Effector CD4-positive, alpha-beta T cell (primary cell): ENCODE data around the gene LGALS12.
A peak's percentile ranks its signal among the peaks of the same experiment; 100 is the strongest.
"Not testable (repeated sequence)": the region's sequence is repeated elsewhere in the genome, so short reads cannot be mapped to it uniquely, and the experiment has no call there.

Experiments
- DNase-seq: peaks from one replicate; pipeline ENCODE4 v3.0.0-alpha.2; 2020

Gene LGALS12

GRCh38 chr11:63534895-63535461 is 29.1 kb downstream of the LGALS12 start:
- DNase-seq = no peak

GRCh38 chr11:63535734-63536133 is 29.9 kb downstream of the LGALS12 start:
- DNase-seq = no peak

- DNase-seq = peak; percentile 17
These were observed 30.9 kb downstream of the LGALS12 start, which contains the start of gene PLAAT4 for GRCh38 chr11:63536669-63537292. TSS of gene PLAAT4 (plus strand) at chr11:63536808. CDS start at chr11:63536869, 61 bp downstream.

- no peak for DNase-seq
These were observed 31.6 kb downstream of the LGALS12 start for GRCh38 chr11:63537293-63538101.

- DNase-seq = not testable (repeated sequence)
These were observed 36.6 kb downstream of the LGALS12 start for GRCh38 chr11:63542506-63542905.

GRCh38 chr11:63543711-63544110 is 37.8 kb downstream of the LGALS12 start:
- DNase-seq = no peak

- no peak for DNase-seq
These were observed 41.2 kb downstream of the LGALS12 start for GRCh38 chr11:63547061-63547460.

GRCh38 chr11:63548178-63548577 is 42.3 kb downstream of the LGALS12 start:
- no peak for DNase-seq

GRCh38 chr11:63549411-63549810 is 43.5 kb downstream of the LGALS12 start:
- DNase-seq = no peak

- DNase-seq = not testable (repeated sequence)
These were observed 44.3 kb downstream of the LGALS12 start for GRCh38 chr11:63550156-63550700.

GRCh38 chr11:63551091-63551888 is 45.4 kb downstream of the LGALS12 start:
- DNase-seq = no peak

GRCh38 chr11:63551889-63552266 is 46.0 kb downstream of the LGALS12 start:
- DNase-seq = no peak

GRCh38 chr11:63552921-63553320 is 47.0 kb downstream of the LGALS12 start:
- no peak for DNase-seq

GRCh38 chr11:63553759-63554158 is 47.9 kb downstream of the LGALS12 start:
- DNase-seq = peak; percentile 41

GRCh38 chr11:63554877-63555223 is 49.0 kb downstream of the LGALS12 start:
- no peak for DNase-seq

- DNase-seq = no peak
These were observed 50.6 kb downstream of the LGALS12 start for GRCh38 chr11:63556404-63557013.

GRCh38 chr11:63557570-63557969 is 51.7 kb downstream of the LGALS12 start:
- no peak for DNase-seq

GRCh38 chr11:63558459-63559157 is 52.7 kb downstream of the LGALS12 start:
- DNase-seq = no peak

- DNase-seq = no peak
These were observed 54.8 kb downstream of the LGALS12 start for GRCh38 chr11:63560506-63561180.

- DNase-seq = no peak
These were observed 57.5 kb downstream of the LGALS12 start, which contains the start of gene PLAAT2 for GRCh38 chr11:63563201-63564055. TSS of gene PLAAT2 (minus strand) at chr11:63563379. CDS start at chr11:63563324, 55 bp downstream.
